Spleen (tissue), 11 donors: ENCODE data around the gene ULBP1. TPM values are rescaled to one million over a fixed set of nuclear protein-coding genes. Genes with fewer than 3 reads are reported as not detected.
"Not testable (repeated sequence)": the region's sequence is repeated elsewhere in the genome, so short reads cannot be mapped to it uniquely, and the experiment has no call there.

Experiments used
- DNase-seq: peaks from one replicate; pipeline ENCODE4 v3.0.0-alpha.2; 2020
- H3K27ac ChIP-seq, 8 donors: fragments of 200-600 bp; sonication (generic) in 7 of 8; 1 replicate in 4 of 8; 2 replicates in 4 of 8; pipeline versions ENCODE4 v1.5.0 to v1.8.0; 2016 to 2021; ENCODE audit warnings: inconsistent platforms in 4 of 8, mild to moderate bottlenecking in 4 of 8, moderate library complexity in 1 of 8
- H3K27me3 ChIP-seq, 7 donors: fragments of 200-600 bp; sonication (generic) in 6 of 7; replicated peaks in 1 of 7; 1 replicate in 4 of 7; 2 replicates in 3 of 7; pipeline versions ENCODE4 v1.5.0 to v1.8.0; 2016 to 2021; ENCODE audit warnings: inconsistent platforms in 3 of 7, mild to moderate bottlenecking in 1 of 7
- H3K36me3 ChIP-seq, 6 donors: fragments of 200-600 bp; sonication (generic) in 5 of 6; 1 replicate in 4 of 6; 2 replicates in 2 of 6; pipeline versions ENCODE4 v1.5.0 to v1.8.0; 2016 to 2021; ENCODE audit warnings: inconsistent platforms in 2 of 6
- H3K4me1 ChIP-seq, 6 donors: fragments of 200-600 bp; sonication (generic) in 5 of 6; 1 replicate in 3 of 6; 2 replicates in 3 of 6; pipeline versions ENCODE4 v1.5.0 to v1.8.0; 2016 to 2021; ENCODE audit warnings: inconsistent platforms in 3 of 6
- H3K4me3 ChIP-seq, 8 donors: fragments of 200-600 bp; sonication (generic) in 7 of 8; 1 replicate in 4 of 8; 2 replicates in 4 of 8; pipeline versions ENCODE4 v1.5.0 to v1.8.0; 2016 to 2021; ENCODE audit warnings: inconsistent platforms in 4 of 8, mild to moderate bottlenecking in 4 of 8, moderate library complexity in 2 of 8
- H3K9me3 ChIP-seq, 8 donors: fragments of 200-600 bp; sonication (generic) in 7 of 8; 1 replicate in 4 of 8; 2 replicates in 4 of 8; pipeline versions ENCODE4 v1.5.0 to v1.8.0; 2016 to 2021; ENCODE audit warnings: inconsistent platforms in 4 of 8
- CTCF ChIP-seq, 11 experiments: fragments of 200-600 bp in 7 of 11; fragments of 450-650 bp in 4 of 11; sonication (generic) in 4 of 11; IDR thresholded peaks in 8 of 11; conservative IDR thresholded peaks in 3 of 11; 1 replicate in 7 of 11; 2 replicates in 4 of 11; pipeline versions ENCODE4 v1.4.0 to v1.8.0; 2016 to 2021; ENCODE audit warnings: antibody characterized with exemption in 11 of 11, inconsistent platforms in 4 of 11, mild to moderate bottlenecking in 1 of 11
- POLR2A ChIP-seq, 3 donors: fragments of 450-650 bp; IDR thresholded peaks; one replicate each; pipeline ENCODE4 v1.5.1; 2017; ENCODE audit warnings: antibody characterized with exemption in 3 of 3, mild to moderate bottlenecking in 1 of 3
- POLR2AphosphoS5 ChIP-seq, 3 donors: sonication (generic); formaldehyde crosslinking; IDR thresholded peaks; one replicate each; pipeline ENCODE4 v1.5.1; 2017; ENCODE audit warnings: antibody characterized with exemption in 3 of 3
- WGBS, 5 donors: extraction: QIAGEN DNeasy Blood & Tissue Kit in 3 of 5; methylation state at CpG; one replicate each; pipeline versions ENCODE4 v1.1.5 to v1.1.7; 2013 to 2018; 5-methylcytosine and 5-hydroxymethylcytosine counted together
- intact Hi-C: fragments of 100-400 bp; cut with DNase I; formaldehyde crosslinking; loops from one replicate; pipeline ENCODE4 v1.15.0; 2023; ENCODE audit warnings: low total_unique reads
- polyA plus RNA-seq, 3 donors: library from polyadenylated mRNA; stranded (reverse); fragments of 200-250 nt; gene quantifications; one replicate each; pipeline ENCODE4 v1.2.1, GENCODE V29; 2013
- total RNA-seq, 7 donors: library from RNA; depleted of rRNA in 3 of 7; stranded (reverse); fragments of >200 nt in 3 of 7; fragmentation: NEBNext Ultra II Directional in 4 of 7; extraction: Animal tissue kit (Norgen Biotek cat#: 25700) in 4 of 7; gene quantifications; one replicate each; pipeline versions ENCODE4 v1.1.0 to v1.2.1, GENCODE V29; 2016 to 2021
- donor health status: healthy with polysubstance abuse.
- donor health status: DM: no; HTN: no; CAD: no; lungs with moderate emphysema.
- donor health status: DM: no; HTN: no; CAD: no.
- donor health status: Bipolar disorder and iron deficiency.
- donor health status: healthy.
- donor health status: DM: no; HTN: no; CAD: no.
- donor health status: DM: yes; HTN: yes; CAD: no.

Gene ULBP1
- total and polyA plus RNA-seq, 10 donors, result 0.03 to 0.34 (median 0.15) TPM; not detected in 6

DNA sequence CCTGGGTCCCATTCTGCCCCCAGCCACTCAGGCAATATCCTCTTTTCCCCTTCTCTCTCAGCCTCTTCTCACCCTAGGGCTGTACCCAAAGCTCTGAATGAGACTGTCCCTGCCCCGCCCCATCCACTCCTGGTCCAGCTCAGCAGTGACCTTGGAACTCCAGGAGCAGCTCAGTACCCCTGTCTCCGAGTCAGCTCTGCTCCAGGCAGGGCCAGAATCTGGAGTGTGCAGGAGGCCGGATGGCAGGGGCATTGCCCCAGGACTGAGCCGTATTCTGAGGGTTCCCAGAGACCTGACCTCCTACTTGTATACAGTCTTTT is 38.9 kb upstream of the ULBP1 start:
- Histone ChIP-seq H3K4me1 (peaks cover 0 to 35% (median 29%) of the 10 kb centered on the region in 6 donors), H3K27ac (no peak overlapping the region), H3K36me3 (no peaks in the 10 kb centered on the region), H3K4me3 (no peak overlapping the region), H3K9me3 (no peaks in the 10 kb centered on the region), H3K27me3 (peaks cover 0 to 98% (median 39%) of the 10 kb centered on the region in 7 donors)
- TF ChIP-seq CTCF (IDR thresholded peaks at IDR 0.05 in 8 of 11, conservative IDR thresholded peaks at IDR 0.05 in 3 of 11) (no peak), POLR2AphosphoS5 (IDR thresholded peaks at IDR 0.05) (no peak), POLR2A (IDR thresholded peaks at IDR 0.05) (no peak)
- peak; percentile 49 for DNase-seq
- WGBS, 5 donors, result 79 to 91% (median 81%) methylated on average over 4 of the region's 4 CpGs
- intact Hi-C loops, result no loop called here

- no peaks in the 10 kb centered on the region for H3K36me3 ChIP-seq
- peak; percentile 82 for DNase-seq
- peaks cover 0 to 98% (median 39%) of the 10 kb centered on the region in 7 donors for H3K27me3 ChIP-seq
- peak overlapping the region in 3 of 8 donors; percentile 4 to 40 (median 15) for H3K27ac ChIP-seq
- intact Hi-C loops, result no loop called here
- WGBS, 5 donors, result 11 to 28% (median 13%) methylated on average over 9 to 34 of the region's 34 CpGs
- peaks cover 0 to 35% (median 29%) of the 10 kb centered on the region in 6 donors for H3K4me1 ChIP-seq
- peak overlapping the region; percentile 17 to 64 (median 34) for H3K4me3 ChIP-seq
- H3K9me3 ChIP-seq, result no peaks in the 10 kb centered on the region
- TF ChIP-seq POLR2A (IDR thresholded peaks at IDR 0.05), result no peak
- TF ChIP-seq POLR2AphosphoS5 (IDR thresholded peaks at IDR 0.05), result peak in 1 of 3 donors; percentile 26
Observed at GRCh38 chr6:149925253-149925973, 38.3 kb upstream of the ULBP1 start.

- DNase-seq, result peak; percentile 90
- Histone ChIP-seq H3K27me3 (peaks cover 0 to 98% (median 39%) of the 10 kb centered on the region in 7 donors), H3K36me3 (no peaks in the 10 kb centered on the region), H3K9me3 (no peaks in the 10 kb centered on the region), H3K27ac (peak overlapping the region in 3 of 8 donors; percentile 4 to 40 (median 15)), H3K4me1 (peaks cover 0 to 35% (median 29%) of the 10 kb centered on the region in 6 donors), H3K4me3 (peak overlapping the region; percentile 17 to 64 (median 34))
- intact Hi-C loops, result loop anchor here (2.0 kb wide), 1 partner anchor 91 kb away; no protein-coding TSS in a partner anchor
- WGBS, 5 donors, result 2 to 5% (median 3%) methylated on average over 28 to 31 of the region's 31 CpGs
- TF ChIP-seq POLR2AphosphoS5 (IDR thresholded peaks at IDR 0.05), result no peak
- TF ChIP-seq POLR2A (IDR thresholded peaks at IDR 0.05), result no peak
- TF ChIP-seq CTCF (IDR thresholded peaks at IDR 0.05 in 8 of 11, conservative IDR thresholded peaks at IDR 0.05 in 3 of 11), result peak; percentile 53 to 96 (median 77)
Observed at GRCh38 chr6:149925974-149926777, 37.6 kb upstream of the ULBP1 start.

DNA sequence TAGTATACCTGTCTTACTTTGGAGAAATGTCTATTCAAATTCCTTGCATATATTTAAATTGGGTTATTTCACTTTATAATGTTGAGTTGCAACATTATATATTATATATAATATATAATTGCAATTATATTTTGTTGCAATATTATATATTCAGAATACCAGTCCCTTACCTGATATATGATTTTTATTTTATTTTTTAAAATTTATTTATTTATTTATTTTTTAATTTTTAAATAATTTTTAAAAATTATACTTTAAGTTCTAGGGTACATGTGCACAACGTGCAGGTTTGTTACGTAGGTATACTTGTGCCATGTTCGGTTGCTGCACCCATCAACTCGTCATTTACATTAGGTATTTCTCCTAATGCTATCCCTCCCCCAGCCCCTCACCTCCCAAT is 36.7 kb upstream of the ULBP1 start:
- H3K27ac ChIP-seq, H3K4me3 ChIP-seq, H3K36me3 ChIP-seq, DNase-seq, H3K9me3 ChIP-seq: not testable (repeated sequence)
- peaks cover 0 to 35% (median 29%) of the 10 kb centered on the region in 6 donors for H3K4me1 ChIP-seq
- intact Hi-C loops, result loop anchor here (2.0 kb wide), 1 partner anchor 92 kb away; no protein-coding TSS in a partner anchor
- peaks cover 0 to 98% (median 42%) of the 10 kb centered on the region in 7 donors for H3K27me3 ChIP-seq
- WGBS, 5 donors, result 79 to 88% (median 88%) methylated on average over 4 of the region's 4 CpGs

DNA sequence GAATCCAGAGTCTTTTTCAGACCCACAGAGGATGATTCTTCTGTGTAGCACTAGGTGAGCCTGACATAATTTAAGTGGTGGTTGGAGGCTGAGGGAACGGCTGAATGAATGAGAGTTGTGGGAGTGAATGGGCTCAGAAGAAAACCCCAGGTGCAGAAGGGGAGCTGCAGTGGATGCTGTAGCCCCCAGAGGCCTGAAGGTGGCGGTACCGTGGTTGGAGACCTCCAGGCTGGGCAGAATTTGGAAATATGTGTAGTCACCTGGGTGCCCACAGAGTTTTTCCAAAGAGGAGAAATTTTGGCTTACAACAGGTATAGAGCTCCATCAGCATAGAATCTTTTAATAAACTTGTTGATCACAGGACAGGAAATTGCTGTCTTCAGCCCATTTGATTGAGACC is 34.3 kb upstream of the ULBP1 start:
- 4 to 10% (median 7%) methylated on average over 3 of the region's 3 CpGs for WGBS, 5 donors
- no peak for DNase-seq
- H3K36me3 ChIP-seq, result no peaks in the 10 kb centered on the region
- H3K27ac ChIP-seq, result no peak overlapping the region
- TF ChIP-seq POLR2AphosphoS5 (IDR thresholded peaks at IDR 0.05), result no peak
- peak in 3 of 11 experiments; percentile 27 to 43 (median 38) for TF ChIP-seq CTCF (IDR thresholded peaks at IDR 0.05 in 8 of 11, conservative IDR thresholded peaks at IDR 0.05 in 3 of 11)
- no peak for TF ChIP-seq POLR2A (IDR thresholded peaks at IDR 0.05)
- no peaks in the 10 kb centered on the region for H3K9me3 ChIP-seq
- intact Hi-C loops, result no loop called here
- H3K4me3 ChIP-seq, result no peak overlapping the region
- H3K4me1 ChIP-seq, result peaks cover 0 to 20% (median 16%) of the 10 kb centered on the region in 6 donors
- H3K27me3 ChIP-seq, result peaks cover 0 to 98% (median 44%) of the 10 kb centered on the region in 7 donors
